GM21447 (cell line): ENCODE measurements around the gene INTS1.

ENCODE experiments used
- ATAC-seq: cut with Tn5 transposase; IDR thresholded peaks from one replicate; pipeline ENCODE4 v1.9.1; 2021; ENCODE audit not compliant: unreplicated experiment

INTS1 gene, protein sequence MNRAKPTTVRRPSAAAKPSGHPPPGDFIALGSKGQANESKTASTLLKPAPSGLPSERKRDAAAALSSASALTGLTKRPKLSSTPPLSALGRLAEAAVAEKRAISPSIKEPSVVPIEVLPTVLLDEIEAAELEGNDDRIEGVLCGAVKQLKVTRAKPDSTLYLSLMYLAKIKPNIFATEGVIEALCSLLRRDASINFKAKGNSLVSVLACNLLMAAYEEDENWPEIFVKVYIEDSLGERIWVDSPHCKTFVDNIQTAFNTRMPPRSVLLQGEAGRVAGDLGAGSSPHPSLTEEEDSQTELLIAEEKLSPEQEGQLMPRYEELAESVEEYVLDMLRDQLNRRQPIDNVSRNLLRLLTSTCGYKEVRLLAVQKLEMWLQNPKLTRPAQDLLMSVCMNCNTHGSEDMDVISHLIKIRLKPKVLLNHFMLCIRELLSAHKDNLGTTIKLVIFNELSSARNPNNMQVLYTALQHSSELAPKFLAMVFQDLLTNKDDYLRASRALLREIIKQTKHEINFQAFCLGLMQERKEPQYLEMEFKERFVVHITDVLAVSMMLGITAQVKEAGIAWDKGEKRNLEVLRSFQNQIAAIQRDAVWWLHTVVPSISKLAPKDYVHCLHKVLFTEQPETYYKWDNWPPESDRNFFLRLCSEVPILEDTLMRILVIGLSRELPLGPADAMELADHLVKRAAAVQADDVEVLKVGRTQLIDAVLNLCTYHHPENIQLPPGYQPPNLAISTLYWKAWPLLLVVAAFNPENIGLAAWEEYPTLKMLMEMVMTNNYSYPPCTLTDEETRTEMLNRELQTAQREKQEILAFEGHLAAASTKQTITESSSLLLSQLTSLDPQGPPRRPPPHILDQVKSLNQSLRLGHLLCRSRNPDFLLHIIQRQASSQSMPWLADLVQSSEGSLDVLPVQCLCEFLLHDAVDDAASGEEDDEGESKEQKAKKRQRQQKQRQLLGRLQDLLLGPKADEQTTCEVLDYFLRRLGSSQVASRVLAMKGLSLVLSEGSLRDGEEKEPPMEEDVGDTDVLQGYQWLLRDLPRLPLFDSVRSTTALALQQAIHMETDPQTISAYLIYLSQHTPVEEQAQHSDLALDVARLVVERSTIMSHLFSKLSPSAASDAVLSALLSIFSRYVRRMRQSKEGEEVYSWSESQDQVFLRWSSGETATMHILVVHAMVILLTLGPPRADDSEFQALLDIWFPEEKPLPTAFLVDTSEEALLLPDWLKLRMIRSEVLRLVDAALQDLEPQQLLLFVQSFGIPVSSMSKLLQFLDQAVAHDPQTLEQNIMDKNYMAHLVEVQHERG (N-terminal part only)

DNA sequence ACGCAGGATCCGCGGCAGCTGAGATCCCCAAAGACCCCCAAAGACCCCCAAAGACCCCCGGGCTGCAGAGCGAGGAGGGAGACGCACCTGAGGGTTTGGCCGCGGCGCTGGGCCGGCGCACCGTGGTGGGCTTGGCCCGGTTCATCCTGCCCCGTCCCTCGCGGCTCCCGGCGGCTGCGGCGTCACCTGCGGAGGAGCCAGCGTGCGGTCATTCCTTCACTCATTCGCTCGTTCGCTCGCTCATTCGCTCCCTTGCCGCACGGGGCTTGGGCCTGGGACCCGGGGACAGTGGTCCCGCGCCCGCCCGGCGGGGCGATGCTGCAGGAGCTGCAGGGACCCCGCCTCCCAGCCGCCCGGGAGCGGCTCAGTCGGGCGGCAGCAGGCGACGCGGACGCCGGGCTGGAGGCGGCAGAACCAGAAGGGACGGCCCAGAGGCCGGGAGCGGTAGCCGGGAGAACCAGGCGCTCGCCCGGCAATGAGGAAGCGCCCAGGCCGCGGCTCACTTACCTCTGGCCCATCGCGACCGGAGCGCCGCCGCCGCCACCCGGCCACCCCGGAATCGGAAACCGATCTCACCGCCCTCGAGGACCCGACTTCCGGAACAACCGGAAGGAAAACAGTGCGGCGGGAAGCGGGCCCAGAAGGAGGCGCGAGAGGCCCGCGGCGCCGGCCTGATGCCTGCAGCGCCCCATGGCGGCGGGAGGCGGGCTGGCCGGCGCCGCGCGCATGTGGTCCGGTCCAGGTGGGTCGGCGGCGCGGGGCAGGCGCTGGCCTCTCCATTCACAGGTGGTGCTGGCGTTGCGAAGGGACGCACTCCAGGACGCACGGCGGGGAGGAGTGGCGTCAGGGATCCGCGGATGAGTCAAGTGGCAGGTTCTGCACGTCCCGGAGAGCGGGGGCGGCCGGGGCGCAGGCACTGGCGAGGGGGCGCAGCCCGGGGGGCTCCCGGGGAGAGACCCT lies at the start of gene INTS1:
Gene INTS1, minus strand, starts transcription at position 574 of the 960 bp plus-strand sequence. Its CDS starts 429 bp downstream, at position 145.
- ATAC-seq, result peak; percentile 71

DNA sequence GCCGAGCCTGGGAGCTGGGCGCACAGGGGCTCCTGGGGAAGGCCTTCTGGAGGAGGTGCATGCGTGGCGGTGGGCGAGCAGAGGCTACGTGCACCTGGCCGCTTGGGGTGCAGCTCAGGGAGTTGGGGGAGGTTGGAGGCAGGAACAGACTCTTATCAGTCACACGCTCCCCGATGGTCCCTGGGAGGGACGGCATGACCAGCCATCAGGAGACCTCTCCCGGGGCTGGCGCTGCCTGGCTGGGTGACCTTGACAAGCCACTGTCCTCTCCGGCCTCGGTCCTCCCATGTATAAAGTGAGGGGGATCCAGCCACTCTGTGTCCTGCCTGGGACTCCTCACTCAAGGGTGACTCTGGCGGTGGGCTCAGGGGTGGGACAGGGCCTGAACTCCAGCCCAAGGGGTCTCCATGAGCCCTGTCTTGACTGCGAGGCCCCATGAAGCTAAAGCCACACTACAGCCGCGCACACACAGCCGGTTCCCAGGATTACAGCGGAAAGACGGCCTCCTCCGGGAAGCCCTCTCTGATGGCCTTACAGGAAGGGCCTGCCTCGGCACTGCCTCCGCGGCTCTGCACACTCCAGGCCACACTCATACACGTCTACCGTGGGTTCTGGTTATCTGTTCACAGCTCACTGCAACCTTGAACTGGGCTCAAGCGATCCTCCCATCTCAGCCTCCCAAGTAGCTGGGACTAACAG lies 49.5 kb upstream of the INTS1 start:
- ATAC-seq, result no peak

DNA sequence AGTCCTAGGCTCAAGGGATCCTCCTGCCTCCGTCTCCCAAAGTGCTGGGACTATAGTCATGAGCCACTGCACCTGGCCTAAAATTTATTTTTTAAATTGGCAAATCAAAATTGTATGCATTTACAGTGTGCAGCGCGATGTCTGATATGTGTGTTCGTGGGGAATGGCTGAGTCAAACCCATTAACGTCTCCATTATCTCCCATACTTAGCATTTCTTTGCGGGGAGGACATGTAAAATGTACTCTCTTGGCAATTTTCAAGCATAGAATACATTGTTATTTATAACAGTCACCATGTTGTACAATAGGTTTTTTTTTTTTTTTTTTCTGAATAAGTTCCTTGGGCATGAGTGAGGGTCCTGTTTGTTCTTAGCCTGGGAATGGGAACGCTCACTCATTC lies 48.0 kb upstream of the INTS1 start:
- ATAC-seq, result no peak

DNA sequence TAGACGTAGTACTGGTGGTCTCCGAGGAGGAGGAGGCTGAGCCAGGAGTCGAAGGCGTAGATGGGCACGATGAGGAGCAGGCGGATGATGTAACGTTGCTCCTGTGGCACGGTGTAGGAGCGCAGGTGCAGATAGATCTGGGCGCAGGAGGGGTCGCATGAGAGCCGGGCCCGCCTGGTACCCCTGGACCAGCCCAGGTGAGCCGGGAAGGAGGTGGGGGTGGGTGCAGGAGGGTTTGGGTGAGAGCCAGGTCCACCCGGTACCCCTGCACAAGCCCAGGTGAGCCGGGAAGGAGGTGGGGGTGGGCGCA lies 46.6 kb upstream of the INTS1 start:
- ATAC-seq, result no peak

DNA sequence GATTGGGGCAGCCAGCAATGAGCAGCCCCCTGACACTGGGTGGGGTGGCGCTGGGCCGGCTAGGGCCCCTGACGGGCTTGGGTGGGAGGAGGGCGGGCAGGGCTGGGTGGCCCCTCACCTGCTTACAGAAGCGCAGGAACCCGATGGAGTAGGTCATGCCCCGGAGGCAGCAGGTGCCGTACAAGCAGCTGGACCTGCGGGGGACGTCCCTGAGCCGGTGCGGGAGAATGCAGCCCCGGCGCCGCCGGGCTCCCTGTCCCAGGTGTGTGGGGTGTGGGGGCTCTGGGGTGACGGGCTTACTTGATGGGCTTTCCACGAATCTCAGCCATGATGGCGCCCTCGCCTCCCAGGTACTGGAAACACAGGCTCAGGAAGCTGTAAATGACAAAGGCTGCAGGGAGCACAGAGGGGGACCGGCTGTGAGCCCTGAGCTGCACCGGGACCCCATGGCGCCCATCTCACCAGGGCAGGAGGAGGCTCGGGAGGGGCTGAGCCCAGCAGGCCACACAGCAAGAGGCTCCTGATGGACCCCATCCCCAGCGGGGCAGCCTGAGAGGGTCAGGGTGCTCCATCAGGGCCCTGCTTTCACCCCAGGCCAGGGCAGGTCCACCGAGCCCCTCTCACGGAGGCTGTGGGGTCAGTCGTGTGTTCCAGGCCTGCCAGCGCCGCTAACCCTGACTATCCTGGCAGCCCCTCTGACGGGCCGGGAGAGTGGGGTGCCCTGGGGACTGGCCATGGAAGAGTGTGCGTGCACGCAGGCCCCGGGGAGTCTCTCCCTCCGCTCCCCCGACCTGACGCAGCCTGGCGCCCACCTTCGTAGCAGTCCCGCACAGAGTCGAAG lies 46.0 kb upstream of the INTS1 start:
- no peak for ATAC-seq

DNA sequence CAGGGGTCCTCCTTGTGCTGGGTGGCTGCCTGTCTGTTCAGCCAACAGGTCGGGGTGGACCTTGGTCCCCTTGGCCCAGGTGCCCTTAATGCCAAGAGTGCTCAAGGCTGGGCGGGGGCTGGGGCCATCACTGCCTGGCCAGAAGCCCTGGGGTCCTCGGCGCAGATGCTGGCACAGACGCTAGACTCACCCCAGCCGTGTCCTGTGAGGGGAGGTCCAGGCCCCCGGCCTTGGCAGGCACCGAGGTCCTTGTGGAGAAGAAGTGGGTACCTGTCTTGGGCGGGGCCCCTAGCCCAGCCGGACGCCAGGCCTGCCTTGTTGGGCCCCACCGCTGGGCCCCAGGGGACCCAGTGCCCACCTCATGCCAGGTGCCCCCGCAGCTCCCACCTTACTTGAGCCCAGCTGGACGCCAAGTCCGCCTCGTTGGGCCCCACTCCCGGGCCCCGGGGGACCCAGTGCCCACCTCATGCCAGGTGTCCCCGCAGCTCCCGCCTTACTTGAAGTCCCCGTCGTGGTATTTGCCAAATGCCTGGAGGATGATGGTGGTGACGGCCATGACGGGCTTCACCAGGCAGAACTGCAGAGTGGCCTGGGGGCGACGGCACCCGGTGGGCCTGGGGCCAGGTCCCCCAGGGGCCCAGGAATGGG lies 45.3 kb upstream of the INTS1 start:
- ATAC-seq, result no peak

DNA sequence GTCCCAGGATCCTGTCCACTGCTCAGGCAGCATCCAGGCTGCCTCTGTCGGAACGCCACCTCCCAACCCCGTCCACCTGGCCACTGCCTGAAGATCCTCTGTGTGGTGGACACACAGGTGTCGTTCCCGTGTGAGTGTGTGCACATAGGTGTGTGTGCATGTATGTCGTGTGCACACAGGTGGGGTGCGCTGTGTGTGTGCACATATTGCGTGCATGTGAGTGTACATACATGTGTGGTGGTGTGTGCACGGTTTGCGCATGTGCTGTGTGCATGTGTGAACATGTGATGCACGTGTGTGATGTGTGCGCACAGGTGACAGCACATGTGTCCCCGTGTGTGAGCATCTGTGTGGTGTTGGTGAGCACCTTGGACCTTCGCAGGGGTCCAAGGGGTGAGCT lies 44.8 kb upstream of the INTS1 start:
- ATAC-seq, result no peak

DNA sequence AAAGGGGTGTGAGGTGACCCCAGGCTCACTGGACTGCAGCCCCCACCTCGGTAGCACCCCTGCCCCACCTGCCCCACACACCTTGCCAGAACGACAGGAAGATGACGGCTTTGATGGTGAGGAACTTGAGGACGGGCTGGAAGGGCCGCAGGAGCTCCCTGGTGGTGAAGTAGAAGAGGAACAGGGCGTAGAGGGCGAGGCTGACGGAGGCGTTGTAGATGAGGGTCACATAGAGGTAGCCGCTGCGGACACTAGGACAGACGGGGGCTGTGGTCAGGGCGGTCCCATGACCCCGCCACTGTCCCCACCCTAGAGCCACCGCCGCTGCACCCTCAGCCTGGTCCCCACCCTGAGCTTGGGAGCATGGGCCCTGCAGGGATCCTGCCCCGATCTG lies 44.2 kb upstream of the INTS1 start:
- ATAC-seq, result no peak

DNA sequence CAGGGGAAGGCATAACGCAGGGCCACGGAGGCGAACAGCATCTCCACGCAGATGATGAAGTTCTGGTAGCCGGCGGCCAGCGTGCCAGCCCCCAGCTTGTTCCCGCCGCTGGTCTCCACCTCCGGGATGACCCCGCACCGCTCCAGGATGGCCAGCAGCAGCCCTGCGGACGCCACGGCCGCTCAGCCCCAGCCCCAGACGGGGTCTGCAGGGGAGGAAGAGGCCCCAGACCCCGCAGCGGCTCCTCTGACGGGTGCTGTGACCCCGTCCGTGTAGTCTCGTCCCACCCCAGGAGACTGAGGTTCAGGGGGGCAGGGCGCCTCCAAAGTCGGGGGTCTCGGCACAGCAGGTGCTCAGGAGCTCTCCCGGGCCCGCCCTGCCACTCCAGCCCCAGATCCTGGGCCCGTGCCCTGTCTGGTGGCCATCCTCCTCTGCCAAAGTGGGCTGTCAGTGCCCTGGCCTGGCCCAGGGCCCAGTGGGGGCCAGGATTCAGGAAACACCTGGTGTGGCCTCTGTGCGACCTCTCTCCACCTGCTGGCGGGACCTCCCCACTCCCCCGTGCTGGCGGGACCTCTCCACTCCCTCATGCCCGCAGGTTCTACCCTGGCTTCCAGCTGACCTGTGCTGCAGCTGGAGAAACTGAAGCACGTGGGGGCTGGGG lies 43.7 kb upstream of the INTS1 start:
- ATAC-seq, result no peak

DNA sequence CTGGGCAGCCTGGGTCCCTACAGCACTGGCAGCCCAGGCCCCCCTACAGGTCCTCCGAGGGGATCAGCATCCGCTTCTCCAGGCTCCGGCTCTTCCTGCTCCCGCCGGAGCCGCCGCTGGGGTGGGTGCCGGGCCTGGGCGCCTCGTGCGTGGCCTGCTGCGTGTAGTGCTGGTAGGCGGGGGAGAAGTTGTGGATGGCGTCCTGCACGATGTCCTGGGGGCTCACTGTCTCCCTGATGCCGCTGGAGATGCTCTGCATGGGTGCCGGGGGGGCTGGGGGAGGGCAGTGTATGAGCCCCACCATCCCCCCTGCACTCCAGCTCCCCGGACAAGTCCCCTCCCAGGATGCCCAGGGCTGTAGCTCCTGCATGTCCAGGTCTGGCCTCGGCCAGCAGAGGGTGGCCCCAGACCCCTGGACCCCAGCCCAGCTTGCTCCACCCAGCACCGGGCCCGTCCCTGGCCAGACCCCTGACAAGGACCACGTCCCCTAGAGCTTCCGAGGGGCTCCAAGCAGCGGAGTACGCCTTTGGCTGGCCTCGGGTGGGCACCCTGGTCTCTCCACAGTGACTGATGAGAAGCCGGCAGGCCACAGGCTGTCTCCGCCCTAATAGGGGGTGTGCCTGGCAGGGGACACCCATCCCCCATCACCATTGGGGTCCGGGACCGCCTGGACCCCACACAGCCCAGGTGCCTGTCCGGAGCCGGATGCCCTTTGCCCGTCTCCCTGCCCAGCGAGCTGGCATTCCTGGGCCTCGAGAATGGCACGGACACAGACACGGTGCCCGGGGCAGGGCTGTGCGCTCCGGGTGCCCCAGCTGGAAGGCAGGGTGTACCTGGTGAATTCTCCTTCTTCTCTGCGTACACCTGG lies 43.0 kb upstream of the INTS1 start:
- ATAC-seq, result no peak

DNA sequence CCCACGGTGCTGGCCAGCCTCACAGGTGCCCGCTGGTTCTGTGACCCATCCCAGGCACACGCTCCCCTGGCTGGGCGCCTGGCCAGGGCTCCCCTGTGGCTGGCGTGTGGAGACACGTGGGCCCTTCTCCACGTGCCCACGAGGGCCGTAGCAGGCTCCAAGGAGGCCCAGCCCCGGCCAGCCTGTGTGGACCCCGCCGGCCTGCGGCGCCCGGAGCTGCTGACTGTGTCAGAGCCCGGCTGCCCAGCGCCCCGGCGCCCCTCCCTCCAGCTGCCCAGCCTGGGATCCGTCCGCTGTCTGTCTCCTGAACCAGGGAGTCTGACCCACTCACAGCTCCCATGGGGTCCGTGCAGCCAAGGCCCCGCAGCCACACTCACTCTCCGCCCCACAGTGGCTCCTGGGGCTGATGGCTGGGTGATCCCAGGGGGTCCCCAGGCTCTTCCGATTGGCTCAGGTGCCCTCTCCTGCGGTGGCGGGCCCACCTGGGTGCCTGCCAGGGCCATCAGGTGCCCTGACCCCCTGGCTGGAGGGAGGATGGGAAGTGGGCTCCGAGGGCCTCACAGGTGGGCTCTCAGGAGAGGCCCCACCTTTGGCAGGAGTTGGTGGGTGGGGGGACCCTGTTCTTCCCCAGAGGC lies 42.2 kb upstream of the INTS1 start:
- no peak for ATAC-seq

DNA sequence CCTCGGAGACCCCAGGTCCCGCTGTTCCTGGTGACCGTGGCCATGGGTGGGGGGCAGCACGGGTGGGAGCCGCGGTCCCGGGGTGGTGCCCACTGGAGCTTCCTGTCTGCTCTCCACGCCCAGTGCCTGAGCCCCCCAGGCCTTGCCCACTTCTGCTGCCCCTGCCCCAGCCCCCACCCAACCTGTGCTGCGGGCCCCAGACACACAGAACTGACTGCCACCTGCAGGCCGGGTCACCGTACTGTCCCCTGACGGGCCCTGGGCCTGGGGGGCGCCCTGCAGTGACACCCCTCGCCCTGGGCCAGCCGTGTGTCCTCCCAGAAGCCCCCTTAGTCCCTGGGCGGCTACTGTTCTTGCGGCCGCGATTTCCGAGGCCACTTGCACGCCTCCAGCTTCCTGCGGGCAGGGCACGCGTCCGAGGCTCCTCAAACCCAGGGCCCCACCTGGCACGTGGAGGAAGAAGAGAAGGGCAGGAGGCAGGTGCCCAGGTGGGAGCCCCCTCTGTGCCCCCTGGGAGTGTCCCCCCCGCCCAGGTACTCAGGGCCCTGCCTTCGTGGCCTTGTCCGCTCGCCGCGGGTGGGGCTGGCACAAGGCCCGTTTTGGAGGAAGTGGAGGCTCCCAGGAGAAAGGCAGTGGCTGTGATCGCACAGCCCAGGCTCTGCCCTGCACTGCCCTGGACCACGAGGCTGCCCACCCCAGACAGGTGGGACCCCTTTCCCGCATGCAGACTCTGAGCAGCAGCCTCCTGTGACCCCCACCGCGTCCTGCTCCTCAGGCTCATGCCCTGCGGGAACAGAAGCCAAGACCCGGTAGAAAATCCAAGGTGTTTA lies 41.4 kb upstream of the INTS1 start:
- no peak for ATAC-seq

DNA sequence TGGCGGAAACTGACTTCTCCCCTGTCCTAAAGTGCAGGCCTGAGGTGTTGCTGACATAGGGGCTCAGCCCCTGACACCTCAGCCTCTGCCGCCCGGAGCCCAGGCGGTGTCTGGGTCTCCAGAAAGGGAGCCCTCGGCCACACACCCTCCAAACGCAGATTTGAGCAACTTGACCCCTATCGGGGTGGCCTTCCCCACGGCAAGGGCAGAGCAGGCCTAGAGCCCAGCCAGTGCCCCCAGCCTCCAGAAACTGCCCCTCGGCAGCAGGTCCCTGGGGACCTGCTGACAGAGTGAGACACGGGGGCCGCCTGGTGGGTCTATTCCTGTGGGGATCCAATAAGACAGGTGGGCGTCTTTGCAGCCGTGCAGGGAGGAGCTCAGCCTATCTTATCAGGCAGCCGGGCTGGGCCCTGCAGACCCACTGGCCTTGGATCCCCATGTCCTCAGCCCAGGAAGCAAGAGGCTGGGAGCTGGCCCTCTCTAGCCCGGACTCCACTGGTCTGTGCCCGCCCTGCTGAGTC lies 40.8 kb upstream of the INTS1 start:
- no peak for ATAC-seq

DNA sequence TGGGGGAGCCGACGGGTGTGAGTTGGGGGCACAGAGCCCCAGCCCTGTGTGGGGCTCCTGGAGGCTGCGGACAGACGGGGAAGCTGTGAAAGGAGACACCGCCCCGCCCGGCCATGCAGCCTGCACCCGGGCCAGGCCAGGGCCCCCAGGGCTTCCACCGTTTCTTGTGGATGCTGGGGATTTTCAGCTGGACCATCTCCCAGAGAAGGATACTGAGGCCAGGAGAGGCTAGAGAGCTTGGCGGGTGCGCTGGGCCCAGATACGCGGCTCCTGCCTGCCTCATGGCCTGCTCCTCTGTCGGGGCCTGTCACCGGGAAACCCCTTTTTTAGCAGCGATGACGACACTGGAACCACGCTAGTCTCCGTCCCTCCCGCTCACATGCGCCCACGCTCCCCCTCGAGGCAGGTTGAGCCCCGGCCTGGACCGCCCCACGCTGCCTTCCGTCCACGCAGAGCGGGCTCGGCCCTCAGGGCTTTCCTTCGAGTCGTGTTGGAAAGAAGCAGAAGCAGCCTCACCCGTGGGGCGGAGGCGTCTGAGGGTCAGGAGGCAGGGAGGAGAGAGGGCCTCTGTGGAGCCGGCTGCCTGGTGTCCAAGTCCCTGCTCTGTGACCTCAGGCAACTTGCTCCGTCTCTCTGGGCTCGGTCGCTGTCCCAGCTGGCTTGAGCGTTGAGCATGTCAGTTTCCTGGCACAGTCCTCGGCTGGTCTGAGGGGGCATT lies 40.1 kb upstream of the INTS1 start:
- no peak for ATAC-seq

DNA sequence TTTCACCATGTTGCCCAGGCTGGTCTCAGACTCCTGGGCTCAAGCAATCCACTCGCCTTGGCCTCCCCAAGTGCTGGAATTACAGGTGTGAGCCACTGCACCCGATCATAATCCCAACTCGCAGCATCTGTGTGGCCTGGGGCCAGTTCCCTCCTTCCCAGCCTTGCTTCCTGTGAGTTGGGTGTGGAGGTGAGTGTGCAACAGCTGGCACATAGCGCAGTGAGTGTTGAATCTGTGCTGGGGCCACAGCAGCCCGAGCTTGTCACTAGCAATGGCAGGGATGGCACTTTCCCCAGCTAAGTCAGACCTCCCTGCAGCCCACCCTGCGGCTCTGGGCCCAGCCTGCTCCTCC lies 39.6 kb upstream of the INTS1 start:
- no peak for ATAC-seq
